CD14-positive monocyte (primary cell): ENCODE measurements around the gene UNC5C. TPM values are rescaled to one million over a fixed set of nuclear protein-coding genes. Genes with fewer than 3 reads are reported as not detected.

ENCODE experiments used
- DNase-seq, 3 donors: peaks; one replicate each; pipeline ENCODE4 v3.0.0-alpha.2; 2011 to 2022
- H2AFZ ChIP-seq: 2 replicates; pipeline ENCODE4 v1.6.0; 2012; ENCODE audit warnings: mild to moderate bottlenecking, low read depth, low read length, inconsistent platforms; ENCODE audit not compliant: insufficient read depth, poor library complexity, severe bottlenecking
- H3K27ac ChIP-seq, 2 donors: 1 replicate in 1 of 2; 2 replicates in 1 of 2; pipeline ENCODE4 v1.5.1; 2012 to 2013; ENCODE audit warnings: low read length in 2 of 2, control low read depth in 1 of 2, inconsistent platforms in 1 of 2, low read depth in 1 of 2, mild to moderate bottlenecking in 1 of 2
- H3K27me3 ChIP-seq, 2 donors: one replicate each; pipeline versions ENCODE4 v1.6.0 to v1.6.1; 2011 to 2013; ENCODE audit warnings: low read length in 2 of 2; ENCODE audit not compliant: control insufficient read depth in 2 of 2, insufficient read depth in 2 of 2
- H3K36me3 ChIP-seq, 2 donors: replicated peaks in 1 of 2; 1 replicate in 1 of 2; 2 replicates in 1 of 2; pipeline versions ENCODE4 v1.5.1 to v1.6.1; 2012 to 2013; ENCODE audit warnings: low read length in 2 of 2, control low read depth in 1 of 2, inconsistent platforms in 1 of 2, mild to moderate bottlenecking in 1 of 2; ENCODE audit not compliant: insufficient read depth in 2 of 2, control insufficient read depth in 1 of 2
- H3K4me1 ChIP-seq, 2 donors: 1 replicate in 1 of 2; 2 replicates in 1 of 2; pipeline versions ENCODE4 v1.5.1 to v1.6.1; 2012 to 2013; ENCODE audit warnings: low read length in 2 of 2, control low read depth in 1 of 2, inconsistent platforms in 1 of 2, mild to moderate bottlenecking in 1 of 2, moderate library complexity in 1 of 2; ENCODE audit not compliant: insufficient read depth in 2 of 2, control insufficient read depth in 1 of 2
- H3K4me2 ChIP-seq: replicated peaks from 2 replicates; pipeline ENCODE3; 2012; ENCODE audit warnings: low read length, moderate library complexity, mild to moderate bottlenecking; ENCODE audit not compliant: poor library complexity, severe bottlenecking; ENCODE audit errors: extremely low read depth
- H3K4me3 ChIP-seq, 3 experiments: fragments of 200-600 bp in 1 of 3; sonication (generic) in 1 of 3; replicated peaks in 1 of 3; 1 replicate in 2 of 3; 2 replicates in 1 of 3; pipeline ENCODE4 v1.5.1; 2011 to 2013; ENCODE audit warnings: low read length in 3 of 3, mild to moderate bottlenecking in 3 of 3, control low read depth in 2 of 3, low read depth in 2 of 3, inconsistent platforms in 1 of 3, moderate library complexity in 1 of 3
- H3K79me2 ChIP-seq: 2 replicates; pipeline ENCODE4 v1.6.0; 2012; ENCODE audit warnings: mild to moderate bottlenecking, control low read depth, inconsistent platforms, low read length, moderate library complexity; ENCODE audit not compliant: insufficient read depth
- H3K9ac ChIP-seq: 2 replicates; pipeline ENCODE4 v1.6.0; 2017; ENCODE audit warnings: low read length, mild to moderate bottlenecking; ENCODE audit not compliant: insufficient read depth, poor library complexity, severe bottlenecking
- H3K9me3 ChIP-seq, 2 donors: replicated peaks in 1 of 2; 1 replicate in 1 of 2; 2 replicates in 1 of 2; pipeline versions ENCODE4 v1.5.1 to v1.6.1; 2012 to 2013; ENCODE audit warnings: low read length in 2 of 2, control low read depth in 1 of 2; ENCODE audit not compliant: control insufficient read depth in 1 of 2, insufficient read depth in 1 of 2
- H4K20me1 ChIP-seq: 2 replicates; pipeline ENCODE4 v1.6.0; 2012; ENCODE audit warnings: mild to moderate bottlenecking, low read length, control low read depth, moderate library complexity; ENCODE audit not compliant: insufficient read depth
- H3K27ac Mint-ChIP-seq, 7 donors: one replicate each; pipeline ENCODE4 v1.8.0; 2020; ENCODE audit warnings: mild to moderate bottlenecking in 7 of 7, mixed read lengths in 7 of 7, moderate library complexity in 6 of 7, inconsistent platforms in 2 of 7
- H3K27me3 Mint-ChIP-seq, 3 donors: one replicate each; pipeline ENCODE4 v1.8.0; 2021 to 2022; ENCODE audit warnings: low read depth in 3 of 3, mild to moderate bottlenecking in 3 of 3, mixed read lengths in 3 of 3, moderate library complexity in 3 of 3, inconsistent platforms in 1 of 3
- H3K36me3 Mint-ChIP-seq, 2 donors: one replicate each; pipeline ENCODE4 v1.8.0; 2020; ENCODE audit warnings: mixed read lengths in 2 of 2, inconsistent platforms in 1 of 2, mild to moderate bottlenecking in 1 of 2
- H3K4me1 Mint-ChIP-seq: one replicate; pipeline ENCODE4 v1.8.0; 2020; ENCODE audit warnings: mild to moderate bottlenecking, mixed read lengths
- H3K4me3 Mint-ChIP-seq, 2 donors: one replicate each; pipeline ENCODE4 v1.8.0; 2020; ENCODE audit warnings: mild to moderate bottlenecking in 2 of 2, mixed read lengths in 2 of 2, moderate library complexity in 1 of 2
- H3K9me3 Mint-ChIP-seq, 7 donors: one replicate each; pipeline ENCODE4 v1.8.0; 2020 to 2022; ENCODE audit warnings: mixed read lengths in 7 of 7, mild to moderate bottlenecking in 6 of 7, moderate library complexity in 6 of 7, inconsistent platforms in 2 of 7
- WGBS: methylation state at CpG from one replicate; pipeline ENCODE4 v1.1.5; 2013; ENCODE audit warnings: missing lambda C conversion rate; ENCODE audit not compliant: insufficient coverage; 5-methylcytosine and 5-hydroxymethylcytosine counted together
- intact Hi-C, 2 donors: fragments of 100-400 bp; cut with micrococcal nuclease; formaldehyde crosslinking; loops; one replicate each; pipeline versions ENCODE4 v1.15.0 to v1.15.1; 2023
- polyA plus RNA-seq, 3 donors: library from polyadenylated mRNA; depleted of rRNA in 1 of 3; unstranded in 2 of 3; stranded (reverse) in 1 of 3; fragments of 300-500 nt in 2 of 3; fragments of >200 nt in 1 of 3; fragmentation: Illumina TruSeq in 2 of 3; gene quantifications; 1 replicate in 2 of 3; 2 replicates in 1 of 3; pipeline ENCODE4 v1.2.3, GENCODE V29; 2012 to 2021
- TF ChIP-seq, protein P1 (sequence below): fragments of 200-600 bp; IDR thresholded peaks from one replicate; pipeline ENCODE4 v1.8.0; 2022; ENCODE audit warnings: antibody characterized with exemption, mild to moderate bottlenecking

The UNC5C gene
- polyA plus RNA-seq, 3 donors: 0.03 TPM; not detected in 2

DNA sequence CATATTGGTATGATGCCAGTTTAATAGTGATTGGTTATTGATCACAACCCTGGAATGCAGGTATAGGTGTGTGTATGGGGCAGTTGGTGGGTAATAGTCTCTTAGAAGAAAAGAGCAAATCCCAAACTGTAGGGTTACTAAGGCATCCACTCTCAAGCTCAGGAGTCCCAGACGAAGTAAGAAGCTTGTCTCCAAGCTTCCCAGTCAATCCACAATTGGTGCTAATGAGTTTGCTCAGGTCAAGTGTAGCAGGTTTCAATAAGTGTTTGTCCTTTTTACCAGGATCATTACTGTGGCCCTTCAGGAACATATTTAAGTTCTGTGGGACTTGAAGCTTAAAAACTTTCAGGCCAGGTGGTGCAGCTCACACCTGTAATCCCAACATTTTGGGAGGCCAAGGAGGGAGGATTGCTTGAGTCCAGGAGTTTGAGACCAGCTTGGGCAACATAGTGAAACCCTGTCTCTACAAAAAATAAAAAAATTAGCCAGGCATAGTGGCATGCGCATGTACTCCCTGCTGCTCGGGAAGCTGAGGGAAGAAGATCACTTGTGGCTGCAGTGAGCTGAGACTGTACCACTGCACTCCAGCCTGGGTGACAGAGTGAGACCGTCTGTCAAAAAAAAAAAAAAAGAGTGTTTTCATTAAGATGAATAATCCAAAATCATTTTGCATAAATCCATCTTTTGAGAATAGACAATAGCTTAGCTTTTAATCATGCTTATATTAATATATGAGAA, 166.8 kb downstream of the UNC5C start:
- Mint-ChIP-seq H3K27ac (no peak overlapping the region), H3K4me1 (no peaks in the 10 kb centered on the region), H3K9me3 (peaks cover 0 to 5% (median 1%) of the 10 kb centered on the region in 7 donors), H3K27me3 (peaks cover 0 to under 1% (median 0%) of the 10 kb centered on the region in 3 donors), H3K4me3 (no peak overlapping the region), H3K36me3 (no peaks in the 10 kb centered on the region)
- Histone ChIP-seq H3K27ac (no peak overlapping the region), H2AFZ (no peak overlapping the region), H4K20me1 (no peaks in the 10 kb centered on the region), H3K4me1 (no peaks in the 10 kb centered on the region), H3K27me3 (no peaks in the 10 kb centered on the region), H3K79me2 (no peaks in the 10 kb centered on the region), H3K9me3 (no peaks in the 10 kb centered on the region), H3K4me3 (no peak overlapping the region), H3K36me3 (no peaks in the 10 kb centered on the region), H3K4me2 (no peak overlapping the region), H3K9ac (no peak overlapping the region)
- intact Hi-C loops: no loop called here
- TF ChIP-seq, protein P1, sequence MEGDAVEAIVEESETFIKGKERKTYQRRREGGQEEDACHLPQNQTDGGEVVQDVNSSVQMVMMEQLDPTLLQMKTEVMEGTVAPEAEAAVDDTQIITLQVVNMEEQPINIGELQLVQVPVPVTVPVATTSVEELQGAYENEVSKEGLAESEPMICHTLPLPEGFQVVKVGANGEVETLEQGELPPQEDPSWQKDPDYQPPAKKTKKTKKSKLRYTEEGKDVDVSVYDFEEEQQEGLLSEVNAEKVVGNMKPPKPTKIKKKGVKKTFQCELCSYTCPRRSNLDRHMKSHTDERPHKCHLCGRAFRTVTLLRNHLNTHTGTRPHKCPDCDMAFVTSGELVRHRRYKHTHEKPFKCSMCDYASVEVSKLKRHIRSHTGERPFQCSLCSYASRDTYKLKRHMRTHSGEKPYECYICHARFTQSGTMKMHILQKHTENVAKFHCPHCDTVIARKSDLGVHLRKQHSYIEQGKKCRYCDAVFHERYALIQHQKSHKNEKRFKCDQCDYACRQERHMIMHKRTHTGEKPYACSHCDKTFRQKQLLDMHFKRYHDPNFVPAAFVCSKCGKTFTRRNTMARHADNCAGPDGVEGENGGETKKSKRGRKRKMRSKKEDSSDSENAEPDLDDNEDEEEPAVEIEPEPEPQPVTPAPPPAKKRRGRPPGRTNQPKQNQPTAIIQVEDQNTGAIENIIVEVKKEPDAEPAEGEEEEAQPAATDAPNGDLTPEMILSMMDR: no peak
- DNase-seq: no peak
- 96% methylated on average over 3 of the region's 4 CpGs for WGBS

DNA sequence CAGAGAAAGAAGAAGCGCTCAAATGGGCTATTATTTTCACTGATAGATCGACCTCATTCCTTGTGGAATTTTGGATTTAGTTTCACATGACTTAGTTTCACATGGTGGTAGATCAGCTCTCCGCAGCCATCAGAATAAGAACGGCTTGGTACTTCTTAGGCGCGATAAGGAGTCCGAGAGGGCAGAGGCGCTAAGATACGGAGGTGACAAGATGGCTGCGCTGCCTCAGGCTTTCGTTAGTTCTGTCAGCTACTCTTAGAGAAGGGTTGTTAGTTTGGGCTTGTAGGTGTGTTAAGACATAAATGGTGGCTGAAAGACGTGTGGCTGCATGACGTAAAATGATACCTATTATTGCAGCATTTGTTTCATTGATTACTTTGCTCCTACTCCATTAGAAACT, 169.1 kb downstream of the UNC5C start:
- Histone ChIP-seq H3K4me2 (no peak overlapping the region), H3K27ac (no peak overlapping the region), H3K9ac (no peak overlapping the region), H3K4me3 (no peak overlapping the region), H4K20me1 (no peaks in the 10 kb centered on the region), H3K9me3 (no peaks in the 10 kb centered on the region), H3K4me1 (no peaks in the 10 kb centered on the region), H3K27me3 (no peaks in the 10 kb centered on the region), H3K36me3 (no peaks in the 10 kb centered on the region), H2AFZ (no peak overlapping the region), H3K79me2 (no peaks in the 10 kb centered on the region)
- Mint-ChIP-seq H3K27me3 (no peaks in the 10 kb centered on the region), H3K36me3 (no peaks in the 10 kb centered on the region), H3K27ac (no peak overlapping the region), H3K9me3 (peaks cover 0 to 8% (median 1%) of the 10 kb centered on the region in 7 donors), H3K4me3 (no peak overlapping the region), H3K4me1 (no peaks in the 10 kb centered on the region)
- intact Hi-C loops: no loop called here
- TF ChIP-seq, protein P1: no peak
- no peak for DNase-seq
- WGBS: 92% methylated on average over 9 of the region's 13 CpGs
